GM23338 (cell line): ENCODE measurements around the gene ERMARD. TPM values are rescaled to one million over a fixed set of nuclear protein-coding genes. Genes with fewer than 3 reads are reported as not detected.

Experiments used
- ATAC-seq: fragments of 200-7000 bp; cut with Tn5 transposase; 3 replicates; pipeline ENCODE4 v1.9.1; 2020
- DNase-seq: peaks from one replicate; pipeline ENCODE4 v3.0.0-alpha.2; 2015; ENCODE audit warnings: low spot score
- H2AFZ ChIP-seq: fragments of 200-600 bp; sonication (generic); 2 replicates; pipeline ENCODE4 v1.8.0; 2016; ENCODE audit warnings: antibody characterized with exemption, mild to moderate bottlenecking, moderate library complexity
- H3F3A ChIP-seq: fragments of 200-600 bp; sonication (generic); replicated peaks from 2 replicates; pipeline ENCODE4 v1.8.0; 2017; ENCODE audit warnings: antibody characterized with exemption, mixed run types, low read depth
- H3K27ac ChIP-seq: fragments of 200-600 bp; sonication (generic); 2 replicates; pipeline ENCODE4 v1.6.1; 2016; ENCODE audit warnings: low read depth
- H3K27me3 ChIP-seq: fragments of 200-600 bp; sonication (generic); 2 replicates; pipeline ENCODE4 v1.8.0; 2016; ENCODE audit warnings: mild to moderate bottlenecking, mixed run types, moderate library complexity; ENCODE audit not compliant: insufficient read depth
- H3K36me3 ChIP-seq: fragments of 200-600 bp; sonication (generic); 2 replicates; pipeline ENCODE4 v1.8.0; 2016; ENCODE audit warnings: mild to moderate bottlenecking; ENCODE audit not compliant: insufficient read depth
- H3K4me1 ChIP-seq: fragments of 200-600 bp; sonication (generic); 2 replicates; pipeline ENCODE4 v1.8.0; 2016; ENCODE audit warnings: mild to moderate bottlenecking, moderate library complexity; ENCODE audit not compliant: insufficient read depth
- H3K4me2 ChIP-seq: fragments of 200-600 bp; sonication (generic); 2 replicates; pipeline ENCODE4 v1.7.1; 2017; ENCODE audit warnings: mixed run types
- H3K4me3 ChIP-seq: fragments of 200-600 bp; sonication (generic); 2 replicates; pipeline ENCODE4 v1.6.1; 2016; ENCODE audit warnings: mixed run types
- H3K79me2 ChIP-seq: fragments of 200-600 bp; sonication (generic); replicated peaks from 2 replicates; pipeline ENCODE4 v1.8.0; 2017; ENCODE audit warnings: mild to moderate bottlenecking; ENCODE audit not compliant: insufficient read depth
- H3K9me2 ChIP-seq: fragments of 200-600 bp; sonication (generic); 2 replicates; pipeline ENCODE4 v1.8.0; 2017; ENCODE audit not compliant: insufficient read depth
- H4K20me1 ChIP-seq: fragments of 200-600 bp; sonication (generic); replicated peaks from 2 replicates; pipeline ENCODE4 v1.8.0; 2017; ENCODE audit warnings: mild to moderate bottlenecking; ENCODE audit not compliant: insufficient read depth
- H3K27ac Mint-ChIP-seq: 2 replicates; pipeline ENCODE4 v1.8.0; 2020; ENCODE audit warnings: inconsistent platforms, mild to moderate bottlenecking, moderate library complexity, mixed read lengths
- H3K27me3 Mint-ChIP-seq: 3 replicates; pipeline ENCODE4 v1.8.0; 2022; ENCODE audit warnings: low read depth, mild to moderate bottlenecking, moderate library complexity, mixed read lengths, inconsistent platforms; ENCODE audit not compliant: insufficient read depth, poor library complexity
- H3K36me3 Mint-ChIP-seq: 3 replicates; pipeline ENCODE4 v1.8.0; 2021; ENCODE audit warnings: low read depth, mild to moderate bottlenecking, inconsistent platforms, moderate library complexity, mixed read lengths
- H3K4me1 Mint-ChIP-seq: 3 replicates; pipeline ENCODE4 v1.8.0; 2020; ENCODE audit warnings: mild to moderate bottlenecking, inconsistent platforms, mixed read lengths
- H3K4me3 Mint-ChIP-seq: 3 replicates; pipeline ENCODE4 v1.8.0; 2021; ENCODE audit warnings: moderate library complexity, mild to moderate bottlenecking, inconsistent platforms, mixed read lengths
- H3K9me3 Mint-ChIP-seq: 3 replicates; pipeline ENCODE4 v1.8.0; 2020; ENCODE audit warnings: moderate library complexity, mild to moderate bottlenecking, inconsistent platforms, mixed read lengths
- CREB1 ChIP-seq: fragments of 250-450 bp; sonication (Bioruptor Pico); IDR thresholded peaks from 2 replicates; pipeline ENCODE4 v1.5.0; 2020; ENCODE audit warnings: low read depth, mild to moderate bottlenecking, moderate library complexity
- CTCF ChIP-seq, 2 experiments: fragments of 200-600 bp in 1 of 2; sonication (generic) in 1 of 2; conservative IDR thresholded peaks; 2 replicates each; pipeline versions ENCODE4 v1.5.1 to v1.6.1; 2016 to 2017; ENCODE audit warnings: antibody characterized with exemption in 2 of 2, low read depth in 2 of 2, mild to moderate bottlenecking in 2 of 2, moderate library complexity in 1 of 2
- ETS1 ChIP-seq: IDR thresholded peaks from 2 replicates; pipeline ENCODE4 v1.6.1; 2016; ENCODE audit warnings: antibody characterized with exemption
- EZH2 ChIP-seq: fragments of 200-600 bp; sonication (generic); IDR thresholded peaks from one replicate; pipeline ENCODE4 v1.8.0; 2017; ENCODE audit warnings: antibody characterized with exemption, mild to moderate bottlenecking, low read depth; ENCODE audit not compliant: unreplicated experiment
- NANOG ChIP-seq: IDR thresholded peaks from 2 replicates; pipeline ENCODE4 v1.6.1; 2016; ENCODE audit warnings: antibody characterized with exemption, borderline replicate concordance
- ZNF114 ChIP-seq: fragments of 250-450 bp; sonication (Bioruptor Pico); IDR thresholded peaks from 2 replicates; pipeline ENCODE4 v1.5.0; 2020; ENCODE audit warnings: mild to moderate bottlenecking, moderate library complexity
- ZNF462 ChIP-seq: fragments of 250-450 bp; sonication (Bioruptor Pico); IDR thresholded peaks from 2 replicates; pipeline ENCODE4 v1.5.0; 2020; ENCODE audit warnings: mild to moderate bottlenecking, moderate library complexity
- polyA plus RNA-seq: library from polyadenylated mRNA; unstranded; fragments of >200 nt; fragmentation: Nextera tagmentation; extraction: Ambion mirVana; gene quantifications from 2 replicates; pipeline ENCODE4 v1.2.1, GENCODE V29; 2016
- total RNA-seq: library from RNA; depleted of rRNA; stranded (reverse); fragments of >200 nt; shearing (Covaris generic); gene quantifications from 2 replicates; pipeline ENCODE4 v1.2.3, GENCODE V29; 2014
- TF ChIP-seq, protein P1 (sequence below): IDR thresholded peaks from one replicate; pipeline ENCODE4 v1.6.1; 2018; ENCODE audit warnings: antibody characterized with exemption; ENCODE audit not compliant: unreplicated experiment

The ERMARD gene
- total and polyA plus RNA-seq, 2 experiments from 2014 or later, result 7.6 to 8.6 TPM

DNA sequence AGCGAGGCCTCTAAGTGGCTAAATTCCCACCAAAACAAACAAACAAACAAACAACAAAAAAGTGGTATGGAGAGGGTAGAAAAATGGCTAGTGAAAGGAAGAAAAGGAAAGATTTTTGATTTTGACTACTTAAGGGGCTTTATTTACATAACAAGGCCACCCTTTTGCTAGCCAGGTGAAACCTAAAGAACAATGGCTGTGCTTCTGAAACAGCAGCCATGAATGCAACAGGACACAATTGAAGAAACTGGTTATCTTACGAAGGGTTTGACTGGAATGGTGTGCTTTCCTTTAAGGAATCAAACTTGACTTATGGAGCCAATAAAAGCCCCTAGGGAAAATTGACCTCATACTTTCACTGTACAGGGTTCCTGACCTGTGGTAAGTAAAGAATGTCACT lies 68.9 kb downstream of the ERMARD start (continued):
- TF ChIP-seq ZNF462 (CRISPR knock-in tag), result no peak
- TF ChIP-seq CREB1 (CRISPR knock-in tag), result no peak
- TF ChIP-seq ZNF114, result no peak
- TF ChIP-seq, protein P1, sequence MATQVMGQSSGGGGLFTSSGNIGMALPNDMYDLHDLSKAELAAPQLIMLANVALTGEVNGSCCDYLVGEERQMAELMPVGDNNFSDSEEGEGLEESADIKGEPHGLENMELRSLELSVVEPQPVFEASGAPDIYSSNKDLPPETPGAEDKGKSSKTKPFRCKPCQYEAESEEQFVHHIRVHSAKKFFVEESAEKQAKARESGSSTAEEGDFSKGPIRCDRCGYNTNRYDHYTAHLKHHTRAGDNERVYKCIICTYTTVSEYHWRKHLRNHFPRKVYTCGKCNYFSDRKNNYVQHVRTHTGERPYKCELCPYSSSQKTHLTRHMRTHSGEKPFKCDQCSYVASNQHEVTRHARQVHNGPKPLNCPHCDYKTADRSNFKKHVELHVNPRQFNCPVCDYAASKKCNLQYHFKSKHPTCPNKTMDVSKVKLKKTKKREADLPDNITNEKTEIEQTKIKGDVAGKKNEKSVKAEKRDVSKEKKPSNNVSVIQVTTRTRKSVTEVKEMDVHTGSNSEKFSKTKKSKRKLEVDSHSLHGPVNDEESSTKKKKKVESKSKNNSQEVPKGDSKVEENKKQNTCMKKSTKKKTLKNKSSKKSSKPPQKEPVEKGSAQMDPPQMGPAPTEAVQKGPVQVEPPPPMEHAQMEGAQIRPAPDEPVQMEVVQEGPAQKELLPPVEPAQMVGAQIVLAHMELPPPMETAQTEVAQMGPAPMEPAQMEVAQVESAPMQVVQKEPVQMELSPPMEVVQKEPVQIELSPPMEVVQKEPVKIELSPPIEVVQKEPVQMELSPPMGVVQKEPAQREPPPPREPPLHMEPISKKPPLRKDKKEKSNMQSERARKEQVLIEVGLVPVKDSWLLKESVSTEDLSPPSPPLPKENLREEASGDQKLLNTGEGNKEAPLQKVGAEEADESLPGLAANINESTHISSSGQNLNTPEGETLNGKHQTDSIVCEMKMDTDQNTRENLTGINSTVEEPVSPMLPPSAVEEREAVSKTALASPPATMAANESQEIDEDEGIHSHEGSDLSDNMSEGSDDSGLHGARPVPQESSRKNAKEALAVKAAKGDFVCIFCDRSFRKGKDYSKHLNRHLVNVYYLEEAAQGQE, result no peak

DNA sequence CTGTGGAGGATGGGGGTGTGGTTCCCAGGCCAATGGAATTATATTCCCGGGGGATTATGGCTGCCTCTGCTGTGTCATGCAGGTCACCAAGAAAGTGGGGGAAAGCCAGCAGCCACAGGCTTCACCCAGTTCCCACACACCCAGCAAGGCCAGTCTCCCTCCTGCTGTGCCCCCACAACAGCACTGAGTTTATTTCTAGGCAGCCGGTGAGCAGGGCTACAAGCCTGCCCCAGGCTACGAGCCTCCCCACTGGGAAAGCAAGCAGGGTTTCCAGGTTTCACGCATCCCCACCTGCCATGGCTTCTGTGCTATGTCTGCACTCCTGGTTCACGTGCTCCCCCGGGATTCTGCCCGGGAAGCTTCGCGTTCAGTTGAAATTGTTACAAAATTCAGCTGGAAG lies 72.6 kb downstream of the ERMARD start:
- ATAC-seq (no peak), DNase-seq (no peak)
- H3K79me2 ChIP-seq, result no peaks in the 10 kb centered on the region
- Mint-ChIP-seq H3K27ac (no peak overlapping the region), H3K9me3 (peaks cover 31% of the 10 kb centered on the region), H3K27me3 (peaks cover 16% of the 10 kb centered on the region), H3K4me3 (no peak overlapping the region), H3K36me3 (peaks cover 25% of the 10 kb centered on the region), H3K4me1 (peaks cover 27% of the 10 kb centered on the region)
- no peak overlapping the region for H3K27ac ChIP-seq
- H3K4me2 ChIP-seq, result no peak overlapping the region
- no peaks in the 10 kb centered on the region for H3F3A ChIP-seq
- peaks cover 11% of the 10 kb centered on the region; the same call in 1 of the 2 replicates for H3K4me1 ChIP-seq
- no peaks in the 10 kb centered on the region for H3K36me3 ChIP-seq
- H3K27me3 ChIP-seq, result no peaks in the 10 kb centered on the region
- no peak overlapping the region for H3K4me3 ChIP-seq
- H3K9me2 ChIP-seq, result peaks cover 8% of the 10 kb centered on the region; the same call in 1 of the 2 replicates
- H2AFZ ChIP-seq, result no peak overlapping the region
- no peaks in the 10 kb centered on the region for H4K20me1 ChIP-seq
- TF ChIP-seq CTCF (conservative IDR thresholded peaks at IDR 0.05; ENCODE audit: low read depth in 2 of 2) (no peak), ETS1 (no peak), CREB1 (CRISPR knock-in tag) (no peak), EZH2 (no peak), NANOG (no peak)
- TF ChIP-seq, protein P1, result no peak
